Spleen (tissue), 13 donors: ENCODE results near the gene DDX50. TPM values are rescaled to one million over a fixed set of nuclear protein-coding genes. Genes with fewer than 3 reads are reported as not detected.

Experiments used
- DNase-seq: peaks from one replicate; pipeline ENCODE4 v3.0.0-alpha.2; 2020
- H3K27ac ChIP-seq, 8 donors: fragments of 200-600 bp; sonication (generic) in 7 of 8; 1 replicate in 4 of 8; 2 replicates in 4 of 8; pipeline versions ENCODE4 v1.5.0 to v1.8.0; 2016 to 2021; ENCODE audit warnings: inconsistent platforms in 4 of 8, mild to moderate bottlenecking in 4 of 8, moderate library complexity in 1 of 8
- H3K27me3 ChIP-seq, 7 donors: fragments of 200-600 bp; sonication (generic) in 6 of 7; replicated peaks in 1 of 7; 1 replicate in 4 of 7; 2 replicates in 3 of 7; pipeline versions ENCODE4 v1.5.0 to v1.8.0; 2016 to 2021; ENCODE audit warnings: inconsistent platforms in 3 of 7, mild to moderate bottlenecking in 1 of 7
- H3K36me3 ChIP-seq, 6 donors: fragments of 200-600 bp; sonication (generic) in 5 of 6; 1 replicate in 4 of 6; 2 replicates in 2 of 6; pipeline versions ENCODE4 v1.5.0 to v1.8.0; 2016 to 2021; ENCODE audit warnings: inconsistent platforms in 2 of 6
- H3K4me1 ChIP-seq, 6 donors: fragments of 200-600 bp; sonication (generic) in 5 of 6; 1 replicate in 3 of 6; 2 replicates in 3 of 6; pipeline versions ENCODE4 v1.5.0 to v1.8.0; 2016 to 2021; ENCODE audit warnings: inconsistent platforms in 3 of 6
- H3K4me3 ChIP-seq, 8 donors: fragments of 200-600 bp; sonication (generic) in 7 of 8; 1 replicate in 4 of 8; 2 replicates in 4 of 8; pipeline versions ENCODE4 v1.5.0 to v1.8.0; 2016 to 2021; ENCODE audit warnings: inconsistent platforms in 4 of 8, mild to moderate bottlenecking in 4 of 8, moderate library complexity in 2 of 8
- H3K9me3 ChIP-seq, 8 donors: fragments of 200-600 bp; sonication (generic) in 7 of 8; 1 replicate in 4 of 8; 2 replicates in 4 of 8; pipeline versions ENCODE4 v1.5.0 to v1.8.0; 2016 to 2021; ENCODE audit warnings: inconsistent platforms in 4 of 8
- CTCF ChIP-seq, 11 experiments: fragments of 200-600 bp in 7 of 11; fragments of 450-650 bp in 4 of 11; sonication (generic) in 4 of 11; IDR thresholded peaks in 8 of 11; conservative IDR thresholded peaks in 3 of 11; 1 replicate in 7 of 11; 2 replicates in 4 of 11; pipeline versions ENCODE4 v1.4.0 to v1.8.0; 2016 to 2021; ENCODE audit warnings: antibody characterized with exemption in 11 of 11, inconsistent platforms in 4 of 11, mild to moderate bottlenecking in 1 of 11
- POLR2A ChIP-seq, 3 donors: fragments of 450-650 bp; IDR thresholded peaks; one replicate each; pipeline ENCODE4 v1.5.1; 2017; ENCODE audit warnings: antibody characterized with exemption in 3 of 3, mild to moderate bottlenecking in 1 of 3
- POLR2AphosphoS5 ChIP-seq, 3 donors: sonication (generic); formaldehyde crosslinking; IDR thresholded peaks; one replicate each; pipeline ENCODE4 v1.5.1; 2017; ENCODE audit warnings: antibody characterized with exemption in 3 of 3
- WGBS, 5 donors: extraction: QIAGEN DNeasy Blood & Tissue Kit in 3 of 5; methylation state at CpG; one replicate each; pipeline versions ENCODE4 v1.1.5 to v1.1.7; 2013 to 2018; 5-methylcytosine and 5-hydroxymethylcytosine counted together
- intact Hi-C: fragments of 100-400 bp; cut with DNase I; formaldehyde crosslinking; loops from one replicate; pipeline ENCODE4 v1.15.0; 2023; ENCODE audit warnings: low total_unique reads
- long read RNA-seq, 2 donors: transcript quantifications; one replicate each; lab custom pipeline, GENCODE V29; 2026
- polyA plus RNA-seq, 3 donors: library from polyadenylated mRNA; stranded (reverse); fragments of 200-250 nt; gene quantifications; one replicate each; pipeline ENCODE4 v1.2.1, GENCODE V29; 2013
- total RNA-seq, 7 donors: library from RNA; depleted of rRNA in 3 of 7; stranded (reverse); fragments of >200 nt in 3 of 7; fragmentation: NEBNext Ultra II Directional in 4 of 7; extraction: Animal tissue kit (Norgen Biotek cat#: 25700) in 4 of 7; gene quantifications; one replicate each; pipeline versions ENCODE4 v1.1.0 to v1.2.1, GENCODE V29; 2016 to 2021
- donor health status: healthy with polysubstance abuse.
- donor health status: DM: no; HTN: no; CAD: no; lungs with moderate emphysema.
- donor health status: DM: no; HTN: no; CAD: no.
- donor health status: Bipolar disorder and iron deficiency.
- donor health status: healthy.
- donor health status: DM: no; HTN: no; CAD: no.
- donor health status: DM: yes; HTN: yes; CAD: no.

Gene DDX50, protein sequence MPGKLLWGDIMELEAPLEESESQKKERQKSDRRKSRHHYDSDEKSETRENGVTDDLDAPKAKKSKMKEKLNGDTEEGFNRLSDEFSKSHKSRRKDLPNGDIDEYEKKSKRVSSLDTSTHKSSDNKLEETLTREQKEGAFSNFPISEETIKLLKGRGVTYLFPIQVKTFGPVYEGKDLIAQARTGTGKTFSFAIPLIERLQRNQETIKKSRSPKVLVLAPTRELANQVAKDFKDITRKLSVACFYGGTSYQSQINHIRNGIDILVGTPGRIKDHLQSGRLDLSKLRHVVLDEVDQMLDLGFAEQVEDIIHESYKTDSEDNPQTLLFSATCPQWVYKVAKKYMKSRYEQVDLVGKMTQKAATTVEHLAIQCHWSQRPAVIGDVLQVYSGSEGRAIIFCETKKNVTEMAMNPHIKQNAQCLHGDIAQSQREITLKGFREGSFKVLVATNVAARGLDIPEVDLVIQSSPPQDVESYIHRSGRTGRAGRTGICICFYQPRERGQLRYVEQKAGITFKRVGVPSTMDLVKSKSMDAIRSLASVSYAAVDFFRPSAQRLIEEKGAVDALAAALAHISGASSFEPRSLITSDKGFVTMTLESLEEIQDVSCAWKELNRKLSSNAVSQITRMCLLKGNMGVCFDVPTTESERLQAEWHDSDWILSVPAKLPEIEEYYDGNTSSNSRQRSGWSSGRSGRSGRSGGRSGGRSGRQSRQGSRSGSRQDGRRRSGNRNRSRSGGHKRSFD
- 10 to 100 TPM; 23.7 to 33.6 (median 29.6) TPM for total RNA-seq
- polyA plus RNA-seq: 10 to 100 TPM; 19.2 to 28.8 (median 22.4) TPM
- long read RNA-seq, donor 1, transcript DDX50-201 (15 exons, 2,538 nt): major isoform, 12 of 19 reads
- long read RNA-seq, donor 1, partial matches to known transcripts: 7 of 19 reads
- long read RNA-seq, donor 1, other reads (novel, unspliced or antisense): 0 of 19 reads
- long read RNA-seq, donor 2, transcript DDX50-201 (15 exons, 2,538 nt): major isoform, 7 of 7 reads
- long read RNA-seq, donor 2, partial matches to known transcripts: 0 of 7 reads
- long read RNA-seq, donor 2, other reads (novel, unspliced or antisense): 0 of 7 reads

GRCh38 chr10:68901105-68901927 lies at the start of gene DDX50:
DDX50 (plus strand) TSS chr10:68901315; CDS start chr10:68901385, 70 bp downstream.
- 0 to 1% (median 0%) methylated on average over 21 to 47 of the region's 47 CpGs for WGBS, 5 donors
- Histone ChIP-seq H3K9me3 (no peaks in the 10 kb centered on the region), H3K4me3 (peak within 1 kb of the TSS; percentile 58 to 89 (median 72)), H3K27ac (peak within 1 kb of the TSS; percentile 93 to 100 (median 99)), H3K27me3 (peaks cover 0 to 3% (median 0%) of the 10 kb centered on the region in 7 donors), H3K4me1 (peaks cover 17 to 57% (median 37%) of the 10 kb centered on the region in 6 donors), H3K36me3 (peaks cover 0 to 3% (median 0%) of the 10 kb centered on the region in 6 donors)
- intact Hi-C loops: no loop called here
- DNase-seq: peak; percentile 99
- peak; percentile 95 to 99 (median 95) for TF ChIP-seq POLR2AphosphoS5 (IDR thresholded peaks at IDR 0.05)
- TF ChIP-seq CTCF (IDR thresholded peaks at IDR 0.05 in 8 of 11, conservative IDR thresholded peaks at IDR 0.05 in 3 of 11): peak in 4 of 11 experiments; percentile 33 to 53 (median 51)
- peak in 1 of 3 donors; percentile 47 for TF ChIP-seq POLR2A (IDR thresholded peaks at IDR 0.05)

GRCh38 chr10:68856352-68856751 lies 44.8 kb upstream of the DDX50 start:
- Histone ChIP-seq H3K27me3 (peaks cover 0 to 6% (median 0%) of the 10 kb centered on the region in 7 donors), H3K4me3 (no peak overlapping the region), H3K36me3 (no peaks in the 10 kb centered on the region), H3K27ac (no peak overlapping the region), H3K9me3 (peaks cover 3 to 32% (median 17%) of the 10 kb centered on the region in 8 donors), H3K4me1 (no peaks in the 10 kb centered on the region)
- no peak for DNase-seq
- 69 to 72% (median 70%) methylated on average over 6 of the region's 6 CpGs for WGBS, 5 donors
- intact Hi-C loops: no loop called here
- TF ChIP-seq POLR2AphosphoS5 (IDR thresholded peaks at IDR 0.05) (no peak), POLR2A (IDR thresholded peaks at IDR 0.05) (no peak), CTCF (IDR thresholded peaks at IDR 0.05 in 8 of 11, conservative IDR thresholded peaks at IDR 0.05 in 3 of 11) (no peak)

DNA sequence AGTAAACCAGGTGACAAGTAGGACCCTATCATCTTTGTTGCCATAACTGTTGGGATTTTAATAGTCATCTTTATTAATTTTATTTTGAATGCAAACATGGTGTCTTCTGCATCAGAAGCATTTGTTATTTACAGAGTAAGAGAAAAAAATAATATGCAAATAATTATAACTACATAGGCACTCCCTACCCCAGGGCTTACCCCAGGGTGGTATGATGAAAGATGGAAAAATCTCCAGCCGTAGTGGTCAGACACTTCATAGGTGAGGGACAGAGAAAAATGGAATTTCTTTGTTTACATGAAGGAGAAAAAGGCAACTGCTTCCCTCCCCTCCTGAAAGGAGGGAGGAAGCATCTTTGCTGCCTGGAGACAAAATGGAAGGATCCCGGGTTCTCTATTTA lies 44.1 kb upstream of the DDX50 start:
- TF ChIP-seq CTCF (IDR thresholded peaks at IDR 0.05 in 8 of 11, conservative IDR thresholded peaks at IDR 0.05 in 3 of 11) (no peak), POLR2AphosphoS5 (IDR thresholded peaks at IDR 0.05) (no peak), POLR2A (IDR thresholded peaks at IDR 0.05) (no peak)
- WGBS, 5 donors: 64 to 90% (median 78%) methylated on average over 2 of the region's 2 CpGs
- Histone ChIP-seq H3K9me3 (peaks cover 3 to 32% (median 23%) of the 10 kb centered on the region in 8 donors), H3K4me3 (no peak overlapping the region), H3K4me1 (no peaks in the 10 kb centered on the region), H3K27ac (no peak overlapping the region), H3K36me3 (no peaks in the 10 kb centered on the region), H3K27me3 (peaks cover 0 to 6% (median 0%) of the 10 kb centered on the region in 7 donors)
- DNase-seq: no peak
- intact Hi-C loops: no loop called here
